SK-N-SH treated with all-trans-retinoic acid at 6 μM for 48 hours (cell line): ENCODE measurements around the gene SUGT1.

Experiments
- ZC3H10 ChIP-seq: fragments of 250-450 bp; sonication (Bioruptor Pico); IDR thresholded peaks from 2 replicates; pipeline ENCODE4 v1.5.1; 2021; ENCODE audit warnings: mild to moderate bottlenecking, moderate library complexity
- TF ChIP-seq, protein P1 (sequence below): fragments of 250-450 bp; sonication (Bioruptor Pico); IDR thresholded peaks from 2 replicates; pipeline ENCODE4 v1.5.1; 2020; ENCODE audit warnings: low read depth, mild to moderate bottlenecking, moderate library complexity

DNA sequence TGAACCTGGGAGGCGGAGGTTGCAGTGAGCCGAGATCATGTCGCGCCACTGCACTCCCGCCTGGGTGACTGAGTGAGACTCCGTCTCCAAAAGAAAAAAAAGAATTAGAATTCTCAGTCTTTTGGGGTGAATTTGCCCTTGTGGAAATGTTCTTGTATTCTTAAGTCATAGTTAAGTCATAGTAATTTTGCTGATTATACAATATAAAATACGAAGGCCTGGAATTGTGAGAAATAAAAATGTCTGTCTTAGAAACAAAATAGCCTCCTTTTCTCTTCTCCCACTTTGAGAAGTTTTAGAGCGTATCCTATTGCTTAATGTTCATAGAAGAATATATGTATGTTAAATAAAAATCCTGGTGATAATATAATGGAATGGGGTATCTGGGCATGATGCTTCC, 18.1 kb downstream of the SUGT1 start:
- no peak for TF ChIP-seq ZC3H10
- TF ChIP-seq, protein P1, sequence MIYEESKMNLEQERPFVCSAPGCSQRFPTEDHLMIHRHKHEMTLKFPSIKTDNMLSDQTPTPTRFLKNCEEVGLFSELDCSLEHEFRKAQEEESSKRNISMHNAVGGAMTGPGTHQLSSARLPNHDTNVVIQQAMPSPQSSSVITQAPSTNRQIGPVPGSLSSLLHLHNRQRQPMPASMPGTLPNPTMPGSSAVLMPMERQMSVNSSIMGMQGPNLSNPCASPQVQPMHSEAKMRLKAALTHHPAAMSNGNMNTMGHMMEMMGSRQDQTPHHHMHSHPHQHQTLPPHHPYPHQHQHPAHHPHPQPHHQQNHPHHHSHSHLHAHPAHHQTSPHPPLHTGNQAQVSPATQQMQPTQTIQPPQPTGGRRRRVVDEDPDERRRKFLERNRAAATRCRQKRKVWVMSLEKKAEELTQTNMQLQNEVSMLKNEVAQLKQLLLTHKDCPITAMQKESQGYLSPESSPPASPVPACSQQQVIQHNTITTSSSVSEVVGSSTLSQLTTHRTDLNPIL, result no peak
